ENCODE results near the gene KNDC1. TPM values are rescaled to one million over a fixed set of nuclear protein-coding genes. Genes with fewer than 3 reads are reported as not detected.

The KNDC1 gene
- total RNA-seq, 1 experiment from 2014 or later, result 15.7 TPM

DNA sequence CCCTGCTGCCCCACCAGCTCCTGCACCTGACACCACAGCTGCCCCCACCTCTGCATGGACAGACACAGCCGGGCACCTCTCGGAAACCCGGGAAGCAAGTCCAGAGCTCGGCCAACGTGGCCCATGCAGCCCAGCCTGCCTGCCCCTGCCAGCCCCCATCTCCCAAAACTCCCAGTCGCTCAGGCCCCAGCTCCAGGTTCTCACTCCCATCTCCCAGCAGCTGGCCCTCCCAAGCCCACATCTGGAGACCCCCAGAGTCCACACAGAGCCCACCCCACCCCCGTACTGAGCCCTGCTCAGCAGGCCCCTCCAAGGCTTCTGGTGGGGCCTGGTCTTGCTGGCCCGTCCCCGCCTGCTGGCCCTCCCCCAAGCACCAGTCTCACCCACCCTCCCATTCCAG, 37.8 kb downstream of the KNDC1 start:
- Histone ChIP-seq H4K91ac (ENCODE audit: insufficient read length, low read depth, low read length) (no peak overlapping the region), H2AK5ac (ENCODE audit: insufficient read length, low read length) (no peak overlapping the region), H3K56ac (ENCODE audit: insufficient read length, low read depth, low read length) (no peak overlapping the region), H3K27me3 (ENCODE audit: insufficient read depth, low read length) (no peaks in the 10 kb centered on the region), H3K27ac (ENCODE audit: insufficient read length, low read depth, low read length) (no peak overlapping the region), H3K23ac (ENCODE audit: insufficient read length, low read depth, low read length) (no peak overlapping the region), H2AFZ (ENCODE audit: low read length) (no peak overlapping the region), H3K79me1 (ENCODE audit: insufficient read depth, low read depth, low read length, poor library complexity, severe bottlenecking) (no peaks in the 10 kb centered on the region), H3K4me1 (ENCODE audit: insufficient read depth, low read length) (no peaks in the 10 kb centered on the region), H4K20me1 (ENCODE audit: control insufficient read depth, insufficient read depth, insufficient read length) (no peaks in the 10 kb centered on the region), H3T11ph (ENCODE audit: low read length) (no peak overlapping the region), H4K8ac (replicated peaks; ENCODE audit: insufficient read length, low read depth, low read length) (no peak overlapping the region), H3K79me2 (ENCODE audit: insufficient read depth, low read length) (no peaks in the 10 kb centered on the region), H2BK5ac (ENCODE audit: insufficient read length, low read length) (no peak overlapping the region), H3K9ac (ENCODE audit: extremely low read depth, insufficient read length, low read length) (no peak overlapping the region), H4K5ac (ENCODE audit: insufficient read length, low read depth, low read length) (no peak overlapping the region), H3K9me3 (ENCODE audit: control insufficient read depth, low read depth, low read length) (no peaks in the 10 kb centered on the region), H3K4ac (ENCODE audit: low read depth, low read length) (no peak overlapping the region), H3K18ac (ENCODE audit: insufficient read length, low read depth, low read length) (no peak overlapping the region), H3K4me2 (ENCODE audit: insufficient read depth, insufficient read length, low read length) (no peak overlapping the region), H2BK20ac (ENCODE audit: low read depth, low read length, poor library complexity, severe bottlenecking) (no peak overlapping the region), H2BK120ac (ENCODE audit: low read depth, low read length, poor library complexity, severe bottlenecking) (no peak overlapping the region), H3K14ac (ENCODE audit: insufficient read depth, low read length) (no peak overlapping the region), H2BK15ac (ENCODE audit: low read depth, low read length) (no peak overlapping the region), H3K23me2 (ENCODE audit: insufficient read length, low read depth, low read length, poor library complexity, severe bottlenecking) (no peaks in the 10 kb centered on the region), H2BK12ac (ENCODE audit: insufficient read length, low read depth, low read length) (no peak overlapping the region)
- TF ChIP-seq, protein P1, sequence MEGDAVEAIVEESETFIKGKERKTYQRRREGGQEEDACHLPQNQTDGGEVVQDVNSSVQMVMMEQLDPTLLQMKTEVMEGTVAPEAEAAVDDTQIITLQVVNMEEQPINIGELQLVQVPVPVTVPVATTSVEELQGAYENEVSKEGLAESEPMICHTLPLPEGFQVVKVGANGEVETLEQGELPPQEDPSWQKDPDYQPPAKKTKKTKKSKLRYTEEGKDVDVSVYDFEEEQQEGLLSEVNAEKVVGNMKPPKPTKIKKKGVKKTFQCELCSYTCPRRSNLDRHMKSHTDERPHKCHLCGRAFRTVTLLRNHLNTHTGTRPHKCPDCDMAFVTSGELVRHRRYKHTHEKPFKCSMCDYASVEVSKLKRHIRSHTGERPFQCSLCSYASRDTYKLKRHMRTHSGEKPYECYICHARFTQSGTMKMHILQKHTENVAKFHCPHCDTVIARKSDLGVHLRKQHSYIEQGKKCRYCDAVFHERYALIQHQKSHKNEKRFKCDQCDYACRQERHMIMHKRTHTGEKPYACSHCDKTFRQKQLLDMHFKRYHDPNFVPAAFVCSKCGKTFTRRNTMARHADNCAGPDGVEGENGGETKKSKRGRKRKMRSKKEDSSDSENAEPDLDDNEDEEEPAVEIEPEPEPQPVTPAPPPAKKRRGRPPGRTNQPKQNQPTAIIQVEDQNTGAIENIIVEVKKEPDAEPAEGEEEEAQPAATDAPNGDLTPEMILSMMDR (conservative IDR thresholded peaks at IDR 0.05), result no peak
- Mint-ChIP-seq H3K9me3 (peaks cover 7 to 17% of the 10 kb centered on the region in 2 experiments), H3K36me3 (ENCODE audit: insufficient read depth in 1 of 3, low read depth in 3 of 3) (peaks cover 1 to 5% (median 2%) of the 10 kb centered on the region in 3 experiments; a peak in 3 of 7 replicates), H3K27ac (no peak overlapping the region), H3K4me3 (no peak overlapping the region; a peak in 1 of 5 replicates), H3K4me1 (0 out of 4 replicates have a peak, but pooled peaks cover 0 to 2% of the 10 kb centered on the region in 2 experiments), H3K27me3 (ENCODE audit: low read depth) (peaks cover 9% of the 10 kb centered on the region)
- WGBS (ENCODE audit: extremely low coverage, insufficient read length, low lambda C conversion rate), result no CpG with 5 or more reads among the region's 9 CpGs
- DNase-seq, result no peak

All from H9 (cell line).